Measurements from ENCODE around the gene PAPOLG. TPM values are rescaled to one million over a fixed set of nuclear protein-coding genes. Genes with fewer than 3 reads are reported as not detected.

The PAPOLG gene
- total and polyA plus RNA-seq, 2 donors (not counting 3 experiments of a cell fraction or from before 2014, with no cell fraction given) = 4.2 to 14.9 TPM

GRCh38 chr2:60831921-60832320 lies 75.9 kb downstream of the PAPOLG start:
- H3K4me2 ChIP-seq (ENCODE audit: insufficient read depth, low read length) = no peak overlapping the region
- H3K79me2 ChIP-seq (ENCODE audit: control insufficient read depth, insufficient read depth, low read length) = no peaks in the 10 kb centered on the region
- BruUV-seq (replicated peaks) = no TSS peak
- POLR2A ChIA-PET = no interaction called here
- H2AFZ ChIP-seq (ENCODE audit: low read depth, low read length) = no peak overlapping the region
- DNase-seq (ENCODE audit: low read depth, low spot score) = no peak
- peaks cover 28 to 44% of the 10 kb centered on the region in 2 experiments for H3K27me3 ChIP-seq (ENCODE audit: control insufficient read depth in 2 of 2, insufficient read depth in 2 of 2, low read length in 2 of 2)
- intact Hi-C loops (cut with micrococcal nuclease) = no loop called here
- dilution Hi-C loops (cut with MboI; ENCODE audit: extremely low pct_ligation_motif_present, low sequenced_read_pairs) = no loop called here
- no peaks in the 10 kb centered on the region for H3K9me3 ChIP-seq (replicated peaks; ENCODE audit: control insufficient read depth, insufficient read depth, low read length)
- H3K4me1 ChIP-seq (ENCODE audit: control insufficient read depth, extremely low read depth, insufficient read depth, low read length) = no peaks in the 10 kb centered on the region
- FAIRE-seq = no peak
- CTCF ChIA-PET = interaction anchor here (0.8 to 2.9 kb wide), 3 partner anchors 14 to 167 kb away, joined by 3 to 8 read pairs (median 3); no protein-coding TSS in a partner anchor
- H4K20me1 ChIP-seq (replicated peaks; ENCODE audit: control insufficient read depth, extremely low read depth, insufficient read depth, low read length) = no peaks in the 10 kb centered on the region
- H3K9me1 ChIP-seq (replicated peaks; ENCODE audit: control insufficient read depth, extremely low read depth, insufficient read depth, low read length) = no peaks in the 10 kb centered on the region
- no peaks in the 10 kb centered on the region for H3K36me3 ChIP-seq (ENCODE audit: control insufficient read depth in 2 of 2, extremely low read depth in 1 of 2, insufficient read depth in 2 of 2, low read length in 2 of 2)
- TF ChIP-seq EZH2 (IDR thresholded peaks at IDR 0.05; ENCODE audit: borderline replicate concordance, low read depth, low read length, severe bottlenecking) (no peak), MYC (IDR thresholded peaks at IDR 0.05; ENCODE audit: low read depth, low read length) (no peak), POLR2A (IDR thresholded peaks at IDR 0.05; ENCODE audit: low read depth, low read length) (no peak), FOS (IDR thresholded peaks at IDR 0.05; ENCODE audit: borderline replicate concordance, insufficient read depth, low read length) (no peak), JUN (IDR thresholded peaks at IDR 0.05; ENCODE audit: borderline replicate concordance, insufficient read depth, insufficient read length, low read depth) (no peak), POLR2AphosphoS5 (IDR thresholded peaks at IDR 0.05; ENCODE audit: insufficient read depth, low read depth, low read length) (no peak), GATA2 (IDR thresholded peaks at IDR 0.05; ENCODE audit: insufficient read depth, insufficient read length, low read depth, low read length) (no peak), MAX (IDR thresholded peaks at IDR 0.05; ENCODE audit: insufficient read depth, insufficient read length) (no peak), CTCF (IDR thresholded peaks at IDR 0.05; ENCODE audit: extremely low read depth in 1 of 2, insufficient read depth in 1 of 2, low read depth in 1 of 2, low read length in 2 of 2) (no peak)
- H3K27ac ChIP-seq (ENCODE audit: insufficient read depth, low read depth, low read length) = no peak overlapping the region
- no peak overlapping the region for H3K9ac ChIP-seq (replicated peaks; ENCODE audit: extremely low read depth, insufficient read depth, low read length)
- no peak overlapping the region for H3K4me3 ChIP-seq (replicated peaks in 1 of 3; ENCODE audit: insufficient read depth in 1 of 3, low read depth in 1 of 3, low read length in 3 of 3)
